PC-3 (cell line): ENCODE results near the gene PWWP2B. TPM values are rescaled to one million over a fixed set of nuclear protein-coding genes. Genes with fewer than 3 reads are reported as not detected.

Experiments
- ATAC-seq: fragments of 200-7000 bp; cut with Tn5 transposase; 2 replicates; pipeline ENCODE4 v1.9.1; 2020; ENCODE audit warnings: mild to moderate bottlenecking, moderate library complexity
- BruUV-seq: library from RNA; stranded (reverse); fragments of 400-500 nt; replicated peaks from 2 replicates; lab custom pipeline; 2021; lab: Mats Ljungman, UMichigan
- CTCF ChIA-PET: fragments of 300-600 bp; sonication (Branson Sonifier 250); formaldehyde crosslinking; loops from one replicate; lab custom pipeline; 2022; ENCODE audit warnings: antibody characterized with exemption; lab: Charles Lee
- POLR2A ChIA-PET: fragments of 300-600 bp; sonication (Branson Sonifier 250); formaldehyde crosslinking; loops from one replicate; lab custom pipeline; 2022; ENCODE audit warnings: antibody characterized with exemption; ENCODE audit not compliant: unreplicated experiment; lab: Charles Lee
- DNase-seq: peaks from one replicate; pipeline ENCODE4 v3.0.0-alpha.2; 2015
- H2AFZ ChIP-seq: fragments of 300-600 bp; sonication (generic); 2 replicates; pipeline ENCODE4 v1.6.0; 2016; ENCODE audit warnings: antibody characterized with exemption, low read length
- H3F3A ChIP-seq: fragments of 300-600 bp; sonication (generic); one replicate; pipeline ENCODE4 v1.6.0; 2017; ENCODE audit warnings: antibody characterized with exemption, low read length, control low read depth, mild to moderate bottlenecking; ENCODE audit not compliant: unreplicated experiment
- H3K27ac ChIP-seq: fragments of 300-600 bp; sonication (generic); 2 replicates; pipeline ENCODE4 v1.5.1; 2016; ENCODE audit warnings: mild to moderate bottlenecking, low read length
- H3K27me3 ChIP-seq: fragments of 300-600 bp; sonication (generic); 2 replicates; pipeline ENCODE4 v1.6.1; 2016; ENCODE audit warnings: low read length, mixed read lengths
- H3K36me3 ChIP-seq: fragments of 300-600 bp; sonication (generic); 2 replicates; pipeline ENCODE4 v1.6.1; 2016; ENCODE audit warnings: low read depth, mixed run types, low read length, mixed read lengths
- H3K4me1 ChIP-seq: fragments of 300-600 bp; sonication (generic); 2 replicates; pipeline ENCODE4 v1.5.1; 2016; ENCODE audit warnings: low read length; ENCODE audit not compliant: insufficient read depth
- H3K4me2 ChIP-seq: fragments of 300-600 bp; sonication (generic); 2 replicates; pipeline ENCODE4 v1.6.0; 2016; ENCODE audit warnings: low read length
- H3K4me3 ChIP-seq: fragments of 300-600 bp; sonication (generic); 2 replicates; pipeline ENCODE4 v1.5.1; 2016; ENCODE audit warnings: mild to moderate bottlenecking, low read length, mixed read lengths
- H3K79me2 ChIP-seq: fragments of 300-600 bp; sonication (generic); 2 replicates; pipeline ENCODE4 v1.6.1; 2017; ENCODE audit warnings: low read length, mixed read lengths
- H3K9ac ChIP-seq: fragments of 300-600 bp; sonication (generic); 2 replicates; pipeline ENCODE4 v1.6.0; 2016; ENCODE audit warnings: mild to moderate bottlenecking, low read length
- H3K9me2 ChIP-seq: fragments of 300-600 bp; sonication (generic); replicated peaks from 2 replicates; pipeline ENCODE4 v1.6.1; 2016; ENCODE audit warnings: mixed run types, low read length, mixed read lengths
- H3K9me3 ChIP-seq: fragments of 300-600 bp; sonication (generic); 2 replicates; pipeline ENCODE4 v1.6.1; 2016; ENCODE audit warnings: low read length, mixed read lengths
- H4K20me1 ChIP-seq: fragments of 300-600 bp; sonication (generic); 2 replicates; pipeline ENCODE4 v1.6.1; 2016; ENCODE audit warnings: low read length, mixed read lengths
- CTCF ChIP-seq: fragments of 300-600 bp; sonication (generic); conservative IDR thresholded peaks from 2 replicates; pipeline ENCODE4 v1.5.1; 2017; ENCODE audit warnings: antibody characterized with exemption, low read depth, mild to moderate bottlenecking, low read length
- EZH2 ChIP-seq: fragments of 300-600 bp; sonication (generic); IDR thresholded peaks from one replicate; pipeline ENCODE4 v1.6.1; 2017; ENCODE audit warnings: antibody characterized with exemption, mild to moderate bottlenecking, low read length; ENCODE audit not compliant: unreplicated experiment
- EZH2phosphoT487 ChIP-seq: fragments of 300-600 bp; sonication (generic); IDR thresholded peaks from 2 replicates; pipeline ENCODE4 v1.6.1; 2018; ENCODE audit warnings: mild to moderate bottlenecking, antibody characterized with exemption, low read length, borderline replicate concordance
- intact Hi-C: fragments of 100-400 bp; cut with micrococcal nuclease; formaldehyde crosslinking; loops from 2 replicates; pipeline ENCODE4 v1.9.0; 2023
- total RNA-seq: library from RNA; depleted of rRNA; stranded (reverse); fragments of >200 nt; gene quantifications from 2 replicates; pipeline ENCODE4 v1.2.3, GENCODE V29; 2014

PWWP2B gene
- total RNA-seq, 1 experiment from 2014 or later: 24.5 TPM

- no peaks in the 10 kb centered on the region for H3K9me3 ChIP-seq
- H3K79me2 ChIP-seq: no peaks in the 10 kb centered on the region
- no peak overlapping the region for H2AFZ ChIP-seq
- H3F3A ChIP-seq: no peaks in the 10 kb centered on the region
- H3K4me3 ChIP-seq: no peak overlapping the region
- no peaks in the 10 kb centered on the region for H3K27me3 ChIP-seq
- no TSS peak for BruUV-seq
- no peaks in the 10 kb centered on the region for H3K36me3 ChIP-seq
- no peaks in the 10 kb centered on the region for H4K20me1 ChIP-seq
- ATAC-seq (no peak), DNase-seq (no peak)
- H3K4me2 ChIP-seq: no peak overlapping the region
- no peak overlapping the region for H3K27ac ChIP-seq
- no peak for TF ChIP-seq EZH2
- TF ChIP-seq CTCF: no peak
- no peak for TF ChIP-seq EZH2phosphoT487
- intact Hi-C loops: no loop called here
- no peak overlapping the region for H3K9ac ChIP-seq
- ChIA-PET CTCF (no interaction called here), POLR2A (no interaction called here)
- H3K9me2 ChIP-seq: no peaks in the 10 kb centered on the region
- peaks cover 26% of the 10 kb centered on the region for H3K4me1 ChIP-seq
These were observed 48.7 kb downstream of the PWWP2B start for GRCh38 chr10:132445516-132446194.

GRCh38 chr10:132446195-132446581, 49.2 kb downstream of the PWWP2B start:
- POLR2A ChIA-PET: interaction anchor here (0.6 kb wide), 1 partner anchor 15 kb away, joined by 3 read pairs; no protein-coding TSS in a partner anchor
- no TSS peak for BruUV-seq

More at GRCh38 chr10:132446195-132446581, 49.2 kb downstream of the PWWP2B start:
- CTCF ChIA-PET: no interaction called here
- no peak overlapping the region for H3K4me3 ChIP-seq
- no peaks in the 10 kb centered on the region for H4K20me1 ChIP-seq
- DNase-seq (no peak), ATAC-seq (no peak)
- H3K9me3 ChIP-seq: no peaks in the 10 kb centered on the region
- TF ChIP-seq EZH2phosphoT487 (no peak), EZH2 (no peak), CTCF (no peak)
- no peaks in the 10 kb centered on the region for H3K9me2 ChIP-seq
- intact Hi-C loops: no loop called here
- no peaks in the 10 kb centered on the region for H3K79me2 ChIP-seq
- peaks cover 26% of the 10 kb centered on the region for H3K4me1 ChIP-seq
- H3K4me2 ChIP-seq: no peak overlapping the region
- no peaks in the 10 kb centered on the region for H3K36me3 ChIP-seq
- H2AFZ ChIP-seq: no peak overlapping the region
- no peaks in the 10 kb centered on the region for H3K27me3 ChIP-seq
- no peaks in the 10 kb centered on the region for H3F3A ChIP-seq
- H3K27ac ChIP-seq: no peak overlapping the region
- 0 out of 2 replicates have a peak overlapping the region, but pooled peaks have one; percentile 90 for H3K9ac ChIP-seq
